Stimulated activated naive CD8-positive, alpha-beta T cell treated with anti-CD3 and anti-CD28 coated beads, Interleukin-15, Interleukin-2, amounts not matched to agents 100 U/mL and 50 U/mL, for 24 hours (primary cell): Measurements from ENCODE around the gene SH2D3C.

ENCODE experiments used
- ATAC-seq: fragments of 150-1000 bp; cut with Tn5 transposase; one replicate; pipeline ENCODE4 v1.10.0; 2021
- DNase-seq: peaks from one replicate; pipeline ENCODE4 v3.0.0; 2021

Gene SH2D3C

GRCh38 chr9:127694890-127695720, 83.4 kb downstream of the SH2D3C start:
- no peak for DNase-seq

DNA sequence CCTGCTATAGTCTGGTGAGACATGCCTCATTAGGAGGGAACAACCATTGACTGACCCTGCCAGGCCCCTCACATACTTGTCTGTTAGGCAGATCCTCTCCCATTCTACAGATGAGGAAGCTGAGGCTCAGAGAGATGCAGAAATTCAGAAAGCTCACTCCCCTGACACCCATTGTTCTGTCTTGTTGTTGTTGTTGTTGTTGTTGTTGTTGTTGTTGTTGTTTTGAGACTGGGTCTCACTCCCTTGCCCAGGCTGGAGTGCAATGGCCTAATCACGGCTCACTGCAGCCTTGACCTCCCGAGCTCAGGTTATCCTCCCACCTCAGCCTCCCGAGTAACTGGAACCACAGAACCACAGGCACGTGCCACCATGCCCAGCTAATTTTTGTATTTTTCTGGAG, 84.8 kb downstream of the SH2D3C start:
- ATAC-seq, result no peak
- DNase-seq, result no peak

More at GRCh38 chr9:127694890-127695720, 83.4 kb downstream of the SH2D3C start:
- no peak for ATAC-seq

GRCh38 chr9:127693143-127693542, 85.3 kb downstream of the SH2D3C start:
- DNase-seq (no peak), ATAC-seq (no peak)

- ATAC-seq (no peak), DNase-seq (no peak)
Measured at GRCh38 chr9:127692071-127692470, 86.4 kb downstream of the SH2D3C start.

GRCh38 chr9:127690735-127691134, 87.7 kb downstream of the SH2D3C start:
- ATAC-seq (no peak), DNase-seq (no peak)

DNA sequence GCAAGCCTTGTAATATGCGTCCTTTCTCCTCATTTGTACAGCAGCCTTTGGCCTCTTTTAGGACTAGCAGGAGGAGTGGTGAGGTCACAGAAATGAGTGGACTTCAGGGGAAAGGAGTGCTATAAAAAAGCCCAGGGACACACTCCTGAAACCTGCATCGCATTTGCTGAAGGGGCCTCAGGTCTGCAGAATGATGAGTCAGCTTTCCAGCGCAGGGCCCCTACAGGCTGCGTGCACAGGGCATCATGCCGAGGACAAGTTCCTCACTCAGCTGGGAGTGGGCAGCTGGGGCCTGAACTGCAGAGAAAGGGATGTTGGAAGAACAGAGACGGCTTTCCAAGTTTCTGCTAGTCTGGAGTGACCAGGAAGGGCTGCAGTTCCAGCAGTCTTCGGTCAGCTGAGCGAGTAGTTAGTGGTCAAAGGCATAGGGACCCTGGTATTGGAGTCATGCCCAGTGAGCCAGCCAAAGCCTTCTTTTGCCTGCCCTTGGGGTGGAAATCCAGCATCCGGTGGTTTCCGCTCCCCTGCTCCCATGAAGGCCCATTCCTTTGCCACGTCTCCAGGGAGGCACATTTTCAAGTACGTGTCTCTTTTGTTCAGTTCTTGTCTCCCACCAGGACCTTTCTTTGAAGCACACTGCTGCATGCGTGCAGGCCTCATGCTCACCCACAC, 89.0 kb downstream of the SH2D3C start:
- ATAC-seq, result no peak
- no peak for DNase-seq
